Occipital lobe (tissue), 3 donors: ENCODE results near the gene JARID2. TPM values are rescaled to one million over a fixed set of nuclear protein-coding genes. Genes with fewer than 3 reads are reported as not detected.

Source experiments
- DNase-seq: peaks from one replicate; lab custom pipeline; 2025; lab: John Stamatoyannopoulos, UW
- small RNA-seq: library from RNA; depleted of rRNA; stranded (forward); fragments of <200 nt; gene quantifications from one replicate; pipeline ENCODE3, GENCODE V24; 2014
- total RNA-seq: library from RNA; depleted of rRNA; stranded (reverse); fragments of >200 nt; gene quantifications from one replicate; pipeline ENCODE4 v1.2.3, GENCODE V29; 2014

The JARID2 gene
- total RNA-seq, 1 donor from 2014 or later: 18.6 TPM

GRCh38 chr6:15561447-15562199 lies 315.8 kb downstream of the JARID2 start:
- no peak for DNase-seq

DNA sequence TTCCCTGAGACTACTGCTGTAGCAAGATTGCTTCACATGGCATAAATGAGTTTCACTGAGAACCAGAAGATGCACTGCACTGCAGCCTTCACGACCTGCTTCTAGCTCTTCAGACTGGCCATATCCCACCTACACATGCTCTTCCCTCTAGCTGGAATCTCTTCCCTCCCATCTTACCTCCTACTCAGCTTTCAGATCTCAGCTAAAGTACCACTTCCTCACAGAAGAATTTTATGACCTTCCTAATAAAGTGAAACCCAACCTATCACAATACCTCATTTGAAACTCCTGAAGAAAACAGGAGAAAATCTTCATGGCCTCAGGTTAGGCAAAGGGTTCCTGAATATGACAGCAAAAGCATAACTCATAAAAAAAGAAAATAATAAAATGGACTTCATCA lies 317.1 kb downstream of the JARID2 start:
- no peak for DNase-seq

DNA sequence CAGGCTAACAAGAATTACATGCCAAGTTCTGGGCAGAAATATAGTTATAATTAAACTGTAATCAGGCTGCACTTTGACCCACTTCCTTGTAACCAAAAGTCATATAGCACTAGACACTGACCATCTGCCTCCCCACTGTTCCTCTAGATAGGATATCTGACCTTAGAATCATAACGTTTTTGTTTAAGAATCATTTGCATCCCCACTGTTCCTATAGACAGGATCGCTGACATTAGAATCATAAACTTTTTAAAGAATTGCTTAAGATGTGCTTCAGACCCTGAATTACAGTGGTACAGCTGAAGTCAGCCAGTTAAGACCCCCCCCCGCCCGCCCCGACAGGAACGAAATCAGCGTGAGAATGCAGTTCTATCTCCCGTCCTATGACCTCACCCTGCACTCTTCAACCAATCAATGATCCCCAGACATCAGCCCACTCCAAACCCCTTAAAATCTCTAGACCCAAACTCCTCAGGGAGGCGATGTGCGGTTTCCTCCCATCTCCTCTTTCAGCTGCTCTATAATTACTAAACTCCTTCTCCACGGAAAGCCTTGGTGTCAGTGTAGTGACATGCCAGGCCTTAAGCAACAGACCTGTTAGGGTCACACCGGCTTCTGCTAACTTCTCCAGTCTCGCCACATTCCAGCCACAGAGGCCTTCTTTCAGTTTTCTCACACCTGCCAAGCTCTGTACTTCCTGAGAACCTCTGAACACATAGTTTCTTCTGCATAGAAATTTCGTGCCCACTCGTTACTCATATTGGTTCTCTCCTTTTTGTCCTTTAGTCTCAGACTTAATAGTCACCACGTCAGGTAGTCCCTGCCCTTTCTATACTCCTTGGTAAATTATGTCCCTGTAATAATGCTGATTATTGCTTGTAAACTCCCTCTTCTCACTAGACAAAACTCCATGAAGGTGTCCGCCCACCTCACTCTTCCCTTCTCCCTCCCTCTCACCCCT lies 323.4 kb downstream of the JARID2 start:
- DNase-seq: no peak

DNA sequence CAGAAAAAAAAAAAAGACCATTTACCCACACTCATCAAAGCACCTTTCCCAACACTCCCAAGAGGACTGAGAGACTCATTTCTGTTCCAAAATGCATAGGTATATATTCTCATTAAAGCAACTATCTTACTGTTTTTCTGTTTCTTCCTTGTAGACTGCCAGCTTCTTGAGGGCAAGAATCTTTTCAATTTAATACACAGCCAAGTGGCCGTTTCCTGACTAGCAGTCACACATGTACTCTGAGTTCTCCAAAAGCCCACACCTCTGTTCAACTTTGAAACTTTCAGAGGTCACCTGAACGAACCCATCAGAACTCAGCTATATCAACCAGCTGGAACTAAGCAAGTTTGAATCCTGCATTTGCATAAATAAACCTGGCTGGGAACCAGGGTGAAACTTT lies 324.3 kb downstream of the JARID2 start:
- DNase-seq: no peak

Small RNA genes within 50 kb of the gene (small RNA-seq; reads per million reads assigned to genes)
- gene RF00001: not detected
- 0.12 reads per million for gene RNU6-522P
- gene RNU6-645P: not detected
